ENCODE data around the gene MICAL3. TPM values are rescaled to one million over a fixed set of nuclear protein-coding genes. Genes with fewer than 3 reads are reported as not detected.
"Not testable (repeated sequence)": the region's sequence is repeated elsewhere in the genome, so short reads cannot be mapped to it uniquely, and the experiment has no call there.

MICAL3 gene
- total and polyA plus RNA-seq, 2 donors from 2014 or later, result 5.0 to 99.4 TPM

GRCh38 chr22:17997456-17997855 lies 26.9 kb downstream of the MICAL3 start:
- Histone ChIP-seq H3K27ac (ENCODE audit: low read depth in 2 of 2, low read length in 2 of 2) (no peak overlapping the region), H3K4me1 (ENCODE audit: control insufficient read depth in 2 of 3, insufficient read depth in 2 of 3, low read depth in 1 of 3, low read length in 3 of 3) (peaks cover 0 to 17% (median 10%) of the 10 kb centered on the region in 3 donors)
- no peak for DNase-seq

GRCh38 chr22:17995256-17995655 lies 29.1 kb downstream of the MICAL3 start:
- H3K9ac ChIP-seq (ENCODE audit: low read length in 3 of 3); DNase-seq; intact Hi-C loops (cut with DNase I); H3K9me3 ChIP-seq (ENCODE audit: control insufficient read depth in 2 of 3, insufficient read depth in 1 of 3, low read length in 3 of 3); H3K27ac ChIP-seq (ENCODE audit: low read depth in 2 of 2, low read length in 2 of 2); H3K4me3 ChIP-seq (ENCODE audit: low read length in 3 of 3); FAIRE-seq; H3K27me3 ChIP-seq (ENCODE audit: control insufficient read depth, insufficient read depth, low read length); H3K36me3 ChIP-seq (ENCODE audit: control insufficient read depth in 2 of 3, insufficient read depth in 3 of 3, low read length in 3 of 3): not testable (repeated sequence)
- peaks cover 0 to 21% (median 19%) of the 10 kb centered on the region in 3 donors for H3K4me1 ChIP-seq (ENCODE audit: control insufficient read depth in 2 of 3, insufficient read depth in 2 of 3, low read depth in 1 of 3, low read length in 3 of 3)

More at GRCh38 chr22:17997456-17997855, 26.9 kb downstream of the MICAL3 start:
- no peaks in the 10 kb centered on the region for H3K36me3 ChIP-seq (ENCODE audit: control insufficient read depth in 2 of 3, insufficient read depth in 3 of 3, low read length in 3 of 3)
- no peaks in the 10 kb centered on the region for H3K27me3 ChIP-seq (ENCODE audit: control insufficient read depth, insufficient read depth, low read length)
- intact Hi-C loops (cut with DNase I), result no loop called here
- no peak for TF ChIP-seq CTCF (IDR thresholded peaks at IDR 0.05; ENCODE audit: borderline replicate concordance, extremely low read depth, insufficient read depth)
- no peaks in the 10 kb centered on the region for H3K9me3 ChIP-seq (ENCODE audit: control insufficient read depth in 2 of 3, insufficient read depth in 1 of 3, low read length in 3 of 3)
- H3K4me3 ChIP-seq (ENCODE audit: low read length in 3 of 3), result no peak overlapping the region
- no peak overlapping the region for H3K9ac ChIP-seq (ENCODE audit: low read length in 3 of 3)
- no peak for FAIRE-seq

DNA sequence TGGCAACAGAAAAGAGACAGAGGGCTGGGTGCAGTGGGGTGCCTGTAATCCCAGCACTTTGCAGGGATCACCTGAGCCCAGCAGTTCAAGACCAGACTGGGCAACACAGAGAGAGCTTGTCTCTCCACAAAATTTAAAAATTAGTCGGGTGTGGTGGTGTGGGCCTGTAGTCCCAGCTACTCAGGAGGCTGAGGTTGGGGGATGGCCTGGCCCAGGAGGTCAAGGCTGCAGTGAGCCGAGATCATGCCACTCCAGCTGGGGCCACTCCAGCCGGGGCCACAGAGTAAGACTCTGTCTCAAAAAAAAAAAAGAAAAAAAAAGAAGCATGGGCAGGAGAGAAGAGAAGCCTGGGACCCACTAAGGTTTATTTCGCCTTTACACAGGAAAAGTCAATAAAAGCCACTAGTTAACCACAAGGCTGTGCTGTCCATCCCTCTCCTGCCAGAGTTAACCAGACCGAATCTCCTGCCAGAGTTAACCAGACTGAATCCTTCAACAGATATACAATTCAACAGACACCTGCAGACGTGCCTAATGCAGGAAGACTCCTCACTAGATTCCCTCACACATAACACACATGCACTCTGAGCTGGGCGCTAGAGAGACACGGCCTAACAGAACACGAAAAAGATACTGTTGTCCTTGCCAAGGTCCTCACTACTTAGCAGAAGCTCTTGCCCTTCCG lies 29.8 kb downstream of the MICAL3 start:
- DNase-seq (no peak), FAIRE-seq (no peak)
- Histone ChIP-seq H3K36me3 (ENCODE audit: control insufficient read depth in 2 of 3, insufficient read depth in 3 of 3, low read length in 3 of 3) (no peaks in the 10 kb centered on the region), H3K27ac (ENCODE audit: low read depth in 2 of 2, low read length in 2 of 2) (no peak overlapping the region), H3K9me3 (ENCODE audit: control insufficient read depth in 2 of 3, insufficient read depth in 1 of 3, low read length in 3 of 3) (no peaks in the 10 kb centered on the region), H3K9ac (ENCODE audit: low read length in 3 of 3) (no peak overlapping the region), H3K27me3 (ENCODE audit: control insufficient read depth, insufficient read depth, low read length) (no peaks in the 10 kb centered on the region), H3K4me1 (ENCODE audit: control insufficient read depth in 2 of 3, insufficient read depth in 2 of 3, low read depth in 1 of 3, low read length in 3 of 3) (peaks cover 0 to 20% (median 16%) of the 10 kb centered on the region in 3 donors), H3K4me3 (ENCODE audit: low read length in 3 of 3) (no peak overlapping the region)
- intact Hi-C loops (cut with DNase I), result no loop called here
- no peak for TF ChIP-seq CTCF (IDR thresholded peaks at IDR 0.05; ENCODE audit: borderline replicate concordance, extremely low read depth, insufficient read depth)

DNA sequence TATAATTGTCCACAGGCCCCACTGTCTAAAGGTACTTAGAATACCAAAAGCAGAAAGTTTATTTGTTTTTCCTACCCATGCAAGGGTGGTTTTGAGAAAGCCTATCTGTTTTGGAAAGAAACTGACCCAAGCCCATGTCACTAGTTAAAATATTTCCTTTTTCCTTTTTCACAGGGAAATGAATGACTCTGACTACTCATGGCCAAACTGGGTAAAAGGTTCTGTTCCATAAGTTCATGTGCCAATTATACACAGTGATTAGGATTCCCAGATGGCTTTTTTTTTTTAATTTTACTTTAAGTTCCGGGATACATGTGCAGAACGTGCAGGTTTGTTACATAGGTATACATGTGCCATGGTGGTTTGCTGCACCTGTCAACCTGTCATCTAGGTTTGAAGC lies 31.4 kb downstream of the MICAL3 start:
- H3K36me3 ChIP-seq (ENCODE audit: control insufficient read depth in 2 of 3, insufficient read depth in 3 of 3, low read length in 3 of 3); H3K9me3 ChIP-seq (ENCODE audit: control insufficient read depth in 2 of 3, insufficient read depth in 1 of 3, low read length in 3 of 3); DNase-seq; H3K27ac ChIP-seq (ENCODE audit: low read depth in 2 of 2, low read length in 2 of 2); H3K9ac ChIP-seq (ENCODE audit: low read length in 3 of 3); FAIRE-seq; H3K27me3 ChIP-seq (ENCODE audit: control insufficient read depth, insufficient read depth, low read length); H3K4me3 ChIP-seq (ENCODE audit: low read length in 3 of 3); intact Hi-C loops (cut with DNase I): not testable (repeated sequence)
- peaks cover 0 to 22% (median 13%) of the 10 kb centered on the region in 3 donors for H3K4me1 ChIP-seq (ENCODE audit: control insufficient read depth in 2 of 3, insufficient read depth in 2 of 3, low read depth in 1 of 3, low read length in 3 of 3)

DNA sequence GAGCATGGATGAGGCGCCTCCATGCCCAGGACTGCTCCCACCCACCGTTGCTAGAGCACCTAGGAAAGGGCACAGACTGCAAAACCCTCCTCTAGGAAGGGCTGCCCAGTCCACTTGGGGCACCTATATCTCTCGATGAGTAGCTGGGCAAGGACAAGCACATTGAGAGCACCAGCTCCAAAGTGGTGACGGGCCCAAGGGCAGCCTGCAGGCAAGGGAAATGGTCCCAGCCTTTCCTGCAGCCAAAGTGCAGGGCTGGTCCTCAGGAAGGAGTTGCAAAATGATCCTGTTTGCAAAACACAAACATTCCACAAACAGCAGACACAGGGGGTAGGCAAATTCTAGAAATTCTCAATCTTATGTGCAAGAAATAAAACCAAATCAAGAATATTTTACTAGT lies 32.4 kb downstream of the MICAL3 start:
- H3K9me3 ChIP-seq (ENCODE audit: control insufficient read depth in 2 of 3, insufficient read depth in 1 of 3, low read length in 3 of 3); H3K36me3 ChIP-seq (ENCODE audit: control insufficient read depth in 2 of 3, insufficient read depth in 3 of 3, low read length in 3 of 3); intact Hi-C loops (cut with DNase I); H3K4me3 ChIP-seq (ENCODE audit: low read length in 3 of 3); H3K9ac ChIP-seq (ENCODE audit: low read length in 3 of 3); H3K27ac ChIP-seq (ENCODE audit: low read depth in 2 of 2, low read length in 2 of 2); H3K27me3 ChIP-seq (ENCODE audit: control insufficient read depth, insufficient read depth, low read length); FAIRE-seq: not testable (repeated sequence)
- DNase-seq, result peak in 1 of 5 donors; percentile 9
- peaks cover 0 to 24% (median 13%) of the 10 kb centered on the region in 3 donors for H3K4me1 ChIP-seq (ENCODE audit: control insufficient read depth in 2 of 3, insufficient read depth in 2 of 3, low read depth in 1 of 3, low read length in 3 of 3)
